ENCODE results near the gene NLRP1.

Gene NLRP1

GRCh38 chr17:5511401-5512225, 72.7 kb downstream of the NLRP1 start:
- DNase-seq: no peak

GRCh38 chr17:5510771-5511170, 73.5 kb downstream of the NLRP1 start:
- no peak for DNase-seq

GRCh38 chr17:5509482-5509881, 74.8 kb downstream of the NLRP1 start:
- no peak for DNase-seq

GRCh38 chr17:5508810-5509209, 75.5 kb downstream of the NLRP1 start:
- DNase-seq: no peak

- DNase-seq: no peak
Observed at GRCh38 chr17:5506307-5506706, 78.0 kb downstream of the NLRP1 start.

- DNase-seq: no peak
Observed at GRCh38 chr17:5502552-5502951, 81.8 kb downstream of the NLRP1 start.

- no peak for DNase-seq
Observed at GRCh38 chr17:5501685-5502084, 82.6 kb downstream of the NLRP1 start.

GRCh38 chr17:5500589-5501391, 83.5 kb downstream of the NLRP1 start:
- no peak for DNase-seq

- no peak for DNase-seq
Observed at GRCh38 chr17:5500247-5500588, 84.1 kb downstream of the NLRP1 start.

GRCh38 chr17:5499476-5500231, 84.7 kb downstream of the NLRP1 start:
- no peak for DNase-seq

- DNase-seq: no peak
Observed at GRCh38 chr17:5492970-5493369, 91.3 kb downstream of the NLRP1 start.

- DNase-seq: no peak
Observed at GRCh38 chr17:5488752-5489151, 95.6 kb downstream of the NLRP1 start.

GRCh38 chr17:5486206-5487124, 97.8 kb downstream of the NLRP1 start, which contains the start of gene MIS12:
Gene MIS12 (plus strand): TSS chr17:5486566. CDS start chr17:5488863, 2,297 bp downstream.
- DNase-seq: peak; percentile 98

GRCh38 chr17:5485270-5486205, 98.8 kb downstream of the NLRP1 start, which contains the start of gene DERL2:
Gene DERL2 (minus strand): TSS chr17:5486178. CDS start chr17:5486161, 17 bp downstream.
- DNase-seq: no peak

- no peak for DNase-seq
Observed at GRCh38 chr17:5481451-5481850, 102.9 kb downstream of the NLRP1 start.

GRCh38 chr17:5480962-5481361, 103.3 kb downstream of the NLRP1 start:
- no peak for DNase-seq

- DNase-seq: no peak
Observed at GRCh38 chr17:5478992-5479391, 105.3 kb downstream of the NLRP1 start.

GRCh38 chr17:5473906-5474305, 110.4 kb downstream of the NLRP1 start:
- DNase-seq: no peak

- no peak for DNase-seq
Observed at GRCh38 chr17:5472511-5472910, 111.8 kb downstream of the NLRP1 start.

GRCh38 chr17:5468075-5468473, 116.2 kb downstream of the NLRP1 start:
- DNase-seq: no peak

- DNase-seq: no peak
Observed at GRCh38 chr17:5467416-5467815, 116.9 kb downstream of the NLRP1 start.
